ENCODE data around the gene SNCAIP.
A peak's percentile ranks its signal among the peaks of the same experiment; 100 is the strongest.

SNCAIP gene

DNA sequence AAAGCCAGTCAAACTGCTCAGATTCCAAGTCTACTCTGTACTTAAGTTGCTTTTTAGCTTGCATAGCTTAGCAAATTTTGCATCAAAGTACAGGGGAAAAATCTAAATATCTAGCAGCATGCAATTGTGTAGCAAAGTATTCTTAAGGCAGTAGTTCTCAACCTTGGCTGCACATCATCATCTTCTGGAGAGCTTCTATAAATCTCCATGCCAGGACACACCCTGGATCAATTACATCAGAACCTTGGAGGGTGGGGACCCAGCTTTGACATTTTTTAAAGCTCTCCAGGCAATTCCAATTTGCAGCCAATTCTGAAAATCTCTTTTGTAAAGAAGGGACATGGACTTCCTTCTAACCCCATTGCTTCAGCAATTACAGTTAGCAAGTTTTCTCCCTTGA lies 187.5 kb downstream of the SNCAIP start:
- DNase-seq (ENCODE audit: insufficient read length, low spot score) (no peak), FAIRE-seq (no peak)
- no peak for TF ChIP-seq POLR2A (IDR thresholded peaks at IDR 0.05; ENCODE audit: low read depth, low read length)

DNA sequence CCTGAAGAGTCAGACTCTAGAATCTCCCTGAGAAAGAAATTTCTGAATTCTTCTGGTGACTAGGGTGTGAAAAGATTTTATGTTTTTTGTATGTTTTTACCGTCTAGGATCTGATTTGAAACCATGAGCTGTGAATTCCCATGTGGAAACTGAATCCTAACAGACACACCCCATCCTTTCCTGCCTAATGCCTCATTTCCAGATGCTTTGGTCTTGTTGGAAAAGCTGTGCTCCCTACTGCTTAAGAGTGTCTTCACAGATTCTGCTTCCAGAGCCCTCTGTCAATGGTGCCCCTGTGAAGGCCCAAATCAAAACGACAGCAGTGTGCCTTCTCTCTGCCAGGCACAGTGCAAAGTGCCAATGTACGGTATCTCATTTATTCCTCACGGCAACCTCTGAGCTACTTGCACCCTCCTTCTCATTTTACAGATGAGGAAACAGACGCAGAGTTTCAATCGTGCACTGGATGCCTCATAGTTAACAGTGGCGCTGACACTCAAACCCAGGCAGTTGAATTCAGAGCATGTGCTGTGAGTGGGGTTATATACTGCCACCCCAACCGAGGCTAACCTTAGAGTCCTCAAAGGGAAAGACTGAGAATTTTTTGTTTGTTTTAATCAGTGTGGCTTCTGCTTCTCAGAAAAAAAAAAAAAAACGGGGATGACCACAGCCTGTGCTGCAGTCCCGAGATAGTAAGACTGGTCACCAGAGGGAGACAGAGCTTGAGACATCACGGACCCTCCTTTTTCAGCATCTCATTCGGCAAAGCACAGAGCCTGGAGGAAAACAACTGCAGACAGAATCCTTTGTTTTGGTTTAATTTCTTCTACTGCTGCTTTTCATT lies 188.4 kb downstream of the SNCAIP start:
- DNase-seq (ENCODE audit: insufficient read length, low spot score) (peak; percentile 12), FAIRE-seq (no peak)
- no peak for TF ChIP-seq POLR2A (IDR thresholded peaks at IDR 0.05; ENCODE audit: low read depth, low read length)

DNA sequence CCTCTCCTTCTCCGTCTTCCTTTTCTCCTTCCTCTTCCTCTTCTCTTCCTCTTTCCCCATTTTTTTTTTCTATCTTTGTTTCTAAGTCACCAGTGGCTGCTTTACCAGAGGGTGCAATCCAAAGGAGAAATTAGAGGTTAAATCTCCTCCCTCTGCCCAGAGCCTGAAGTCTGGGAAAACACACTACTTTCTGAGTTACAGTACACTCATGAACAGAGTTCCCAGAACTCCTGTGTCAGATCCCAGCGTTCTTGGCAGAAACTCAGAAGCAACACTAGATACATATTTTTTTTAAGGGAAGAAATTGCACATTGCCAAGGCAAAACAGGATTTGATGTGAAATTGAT lies 189.0 kb downstream of the SNCAIP start:
- no peak for TF ChIP-seq POLR2A (IDR thresholded peaks at IDR 0.05; ENCODE audit: low read depth, low read length)
- DNase-seq (ENCODE audit: insufficient read length, low spot score) (no peak), FAIRE-seq (no peak)

DNA sequence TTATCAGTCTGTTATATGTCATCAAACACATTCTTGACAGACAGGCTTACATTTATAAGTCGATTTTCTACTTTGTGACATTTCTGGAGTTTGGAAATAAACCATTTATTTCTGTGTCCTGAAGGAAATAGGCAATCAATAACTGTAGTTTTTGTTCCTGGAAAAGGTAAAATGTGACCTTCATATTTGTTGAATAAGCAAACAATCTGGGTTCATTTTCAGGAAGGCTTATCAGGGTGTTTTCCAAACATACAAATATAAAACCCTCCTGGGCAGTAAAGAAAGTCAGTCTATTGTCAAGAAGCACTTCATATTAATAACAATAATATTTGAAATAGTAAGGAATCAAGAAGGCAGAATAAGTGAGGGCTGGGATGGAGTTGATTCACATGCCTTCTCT lies 195.0 kb downstream of the SNCAIP start:
- DNase-seq (ENCODE audit: insufficient read length, low spot score) = no peak
- TF ChIP-seq POLR2A (IDR thresholded peaks at IDR 0.05; ENCODE audit: low read depth, low read length) = no peak
- FAIRE-seq = no peak

DNA sequence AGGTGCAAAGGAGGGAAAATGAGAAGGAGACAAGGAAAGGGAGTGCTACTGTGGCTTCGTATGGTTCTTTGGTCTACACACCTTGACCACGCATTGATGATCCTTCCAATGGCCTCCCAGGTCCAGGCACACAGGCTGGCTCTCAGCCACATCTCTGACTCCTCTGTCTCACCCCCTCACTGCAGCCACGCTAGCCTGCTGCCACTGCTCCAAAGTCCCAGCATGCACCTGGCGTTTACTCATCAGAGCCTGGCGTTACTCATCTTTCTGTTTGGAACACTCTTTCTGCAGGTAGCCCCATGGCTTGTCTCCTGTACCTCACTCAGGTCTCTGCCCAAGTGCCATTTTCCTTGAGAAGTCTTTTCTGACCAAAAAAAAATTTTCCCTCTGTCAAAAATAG lies 195.5 kb downstream of the SNCAIP start:
- FAIRE-seq (peak; percentile 53), DNase-seq (ENCODE audit: insufficient read length, low spot score) (no peak)
- TF ChIP-seq POLR2A (IDR thresholded peaks at IDR 0.05; ENCODE audit: low read depth, low read length) = no peak

DNA sequence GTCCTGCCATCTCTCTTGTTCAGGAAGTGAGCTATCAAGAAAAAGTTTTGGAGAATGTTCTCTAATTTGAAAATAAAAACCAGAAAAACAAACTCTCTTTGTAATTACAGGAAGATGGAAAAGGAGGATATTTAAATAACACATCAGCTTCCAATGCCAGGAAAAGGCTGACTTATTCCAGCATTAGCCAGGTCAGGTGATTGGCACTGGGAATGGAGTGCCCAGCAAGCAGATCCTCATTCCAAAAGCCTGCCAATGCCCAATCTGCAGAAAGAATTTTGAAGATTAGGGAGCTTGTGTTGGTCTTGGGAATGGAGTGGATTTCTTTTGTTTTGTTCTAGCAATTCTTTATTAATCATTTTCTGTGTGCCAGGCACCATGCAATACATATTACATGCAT lies 196.6 kb downstream of the SNCAIP start:
- DNase-seq (ENCODE audit: insufficient read length, low spot score) (no peak), FAIRE-seq (no peak)
- no peak for TF ChIP-seq POLR2A (IDR thresholded peaks at IDR 0.05; ENCODE audit: low read depth, low read length)

All from H54 (cell line).